ENCODE results near the gene STARD9. TPM values are rescaled to one million over a fixed set of nuclear protein-coding genes. Genes with fewer than 3 reads are reported as not detected.

STARD9 gene
- total RNA-seq, 1 donor from 2014 or later = 1.6 TPM

DNA sequence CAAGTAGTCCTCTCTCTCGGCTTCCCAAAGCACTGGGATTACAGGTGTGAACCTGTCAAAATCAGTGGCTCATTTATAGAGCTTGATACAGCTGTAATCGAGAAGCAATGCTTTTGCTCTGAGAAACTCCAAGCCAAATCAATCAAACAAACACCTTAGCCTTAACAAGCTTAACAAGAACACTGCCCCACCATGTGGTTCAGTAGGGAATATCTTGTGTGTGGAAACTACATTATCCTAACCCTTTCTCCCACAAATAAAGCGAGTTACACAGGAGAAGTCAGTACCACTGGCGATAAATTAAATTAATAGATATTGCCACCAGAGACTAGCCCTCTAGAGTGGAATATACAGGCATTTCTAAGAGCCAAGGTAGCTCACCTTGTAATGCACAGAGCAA lies 147.7 kb downstream of the STARD9 start:
- H3K4me3 ChIP-seq (ENCODE audit: low read depth, low read length) = no peak overlapping the region
- FAIRE-seq (no peak), DNase-seq (ENCODE audit: low read depth) (peak; percentile 39)
- TF ChIP-seq, protein P1, sequence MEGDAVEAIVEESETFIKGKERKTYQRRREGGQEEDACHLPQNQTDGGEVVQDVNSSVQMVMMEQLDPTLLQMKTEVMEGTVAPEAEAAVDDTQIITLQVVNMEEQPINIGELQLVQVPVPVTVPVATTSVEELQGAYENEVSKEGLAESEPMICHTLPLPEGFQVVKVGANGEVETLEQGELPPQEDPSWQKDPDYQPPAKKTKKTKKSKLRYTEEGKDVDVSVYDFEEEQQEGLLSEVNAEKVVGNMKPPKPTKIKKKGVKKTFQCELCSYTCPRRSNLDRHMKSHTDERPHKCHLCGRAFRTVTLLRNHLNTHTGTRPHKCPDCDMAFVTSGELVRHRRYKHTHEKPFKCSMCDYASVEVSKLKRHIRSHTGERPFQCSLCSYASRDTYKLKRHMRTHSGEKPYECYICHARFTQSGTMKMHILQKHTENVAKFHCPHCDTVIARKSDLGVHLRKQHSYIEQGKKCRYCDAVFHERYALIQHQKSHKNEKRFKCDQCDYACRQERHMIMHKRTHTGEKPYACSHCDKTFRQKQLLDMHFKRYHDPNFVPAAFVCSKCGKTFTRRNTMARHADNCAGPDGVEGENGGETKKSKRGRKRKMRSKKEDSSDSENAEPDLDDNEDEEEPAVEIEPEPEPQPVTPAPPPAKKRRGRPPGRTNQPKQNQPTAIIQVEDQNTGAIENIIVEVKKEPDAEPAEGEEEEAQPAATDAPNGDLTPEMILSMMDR (IDR thresholded peaks at IDR 0.05; ENCODE audit: insufficient read depth, low read length, severe bottlenecking) = peak; percentile 38
- peaks cover 10% of the 10 kb centered on the region for H3K36me3 ChIP-seq (ENCODE audit: control insufficient read depth, insufficient read depth, low read length)
- H3K27me3 ChIP-seq (ENCODE audit: control insufficient read depth, insufficient read depth, low read length) = no peaks in the 10 kb centered on the region

DNA sequence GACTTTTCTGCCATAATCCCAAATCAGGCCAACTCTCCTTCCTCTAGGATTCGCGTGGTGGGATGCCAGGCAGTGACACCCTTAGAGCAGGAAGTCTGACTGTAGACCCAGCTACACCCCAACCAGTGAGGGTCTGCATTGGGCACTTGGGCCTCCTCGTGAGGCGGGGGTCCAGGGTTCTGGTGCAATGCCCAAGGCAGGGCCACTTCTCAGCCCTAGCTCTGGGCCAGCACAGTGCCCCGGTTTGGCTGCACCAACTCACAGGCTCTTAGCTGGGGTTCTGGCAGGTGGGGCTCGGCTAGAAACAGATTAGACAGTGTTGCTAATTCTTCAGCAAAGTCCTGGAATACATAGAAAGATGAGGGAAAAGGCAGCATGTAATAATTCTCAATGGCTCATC lies 148.9 kb downstream of the STARD9 start:
- no peak overlapping the region for H3K4me3 ChIP-seq (ENCODE audit: low read depth, low read length)
- DNase-seq (ENCODE audit: low read depth) (no peak), FAIRE-seq (no peak)
- H3K36me3 ChIP-seq (ENCODE audit: control insufficient read depth, insufficient read depth, low read length) = peaks cover 11% of the 10 kb centered on the region
- TF ChIP-seq, protein P1 (IDR thresholded peaks at IDR 0.05; ENCODE audit: insufficient read depth, low read length, severe bottlenecking) = no peak
- H3K27me3 ChIP-seq (ENCODE audit: control insufficient read depth, insufficient read depth, low read length) = no peaks in the 10 kb centered on the region

DNA sequence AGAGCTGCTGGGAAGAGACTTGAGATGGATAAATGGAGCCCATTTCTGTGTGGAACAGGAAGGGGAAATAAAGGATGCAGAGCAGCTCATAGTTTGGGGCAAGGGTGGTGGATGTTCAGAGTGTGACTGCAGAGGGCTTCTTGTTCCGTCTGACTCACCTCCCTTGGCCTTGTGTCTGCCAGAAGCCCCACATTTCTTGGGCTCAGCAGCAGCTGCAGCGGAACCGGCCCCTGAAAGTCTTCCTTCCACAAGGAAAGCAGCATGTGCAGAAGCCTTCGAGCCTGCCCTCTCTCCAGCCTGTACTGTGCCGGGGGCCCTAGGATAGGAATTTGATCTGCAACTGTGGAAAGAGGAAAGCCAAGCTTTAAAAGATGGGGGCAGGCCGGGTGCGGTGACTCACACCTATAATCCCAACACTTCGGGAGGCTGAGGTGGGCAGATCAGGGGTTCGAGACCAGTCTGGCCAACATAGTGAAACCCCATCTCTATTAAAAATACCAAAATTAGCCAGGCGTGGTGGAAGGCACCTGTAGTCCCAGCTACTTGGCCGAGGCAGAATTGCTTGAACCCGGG lies 150.0 kb downstream of the STARD9 start:
- no peak for FAIRE-seq
- DNase-seq (ENCODE audit: low read depth) = no peak
- no peaks in the 10 kb centered on the region for H3K27me3 ChIP-seq (ENCODE audit: control insufficient read depth, insufficient read depth, low read length)
- TF ChIP-seq, protein P1 (IDR thresholded peaks at IDR 0.05; ENCODE audit: insufficient read depth, low read length, severe bottlenecking) = no peak
- no peak overlapping the region for H3K4me3 ChIP-seq (ENCODE audit: low read depth, low read length)
- H3K36me3 ChIP-seq (ENCODE audit: control insufficient read depth, insufficient read depth, low read length) = peaks cover 16% of the 10 kb centered on the region

DNA sequence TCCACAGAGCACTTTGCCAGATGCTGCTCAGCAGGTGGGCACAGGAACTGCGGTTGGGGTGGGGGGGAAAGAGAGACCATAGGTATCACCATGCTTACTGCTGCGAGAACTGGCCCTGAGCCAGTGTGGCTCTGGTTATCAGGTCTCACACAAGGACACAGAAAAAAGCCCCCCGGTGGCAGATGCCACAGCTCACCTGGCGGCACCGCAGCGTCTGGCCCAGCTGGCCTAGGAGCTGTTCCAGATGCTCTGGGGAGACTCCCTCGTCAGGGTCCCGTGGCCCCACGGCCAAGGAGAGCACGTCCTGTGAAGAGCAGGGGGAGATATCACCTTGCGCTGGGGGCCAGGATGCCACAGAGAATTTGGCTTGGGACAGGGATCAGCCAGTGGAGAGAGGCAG lies 150.7 kb downstream of the STARD9 start:
- no peaks in the 10 kb centered on the region for H3K27me3 ChIP-seq (ENCODE audit: control insufficient read depth, insufficient read depth, low read length)
- H3K4me3 ChIP-seq (ENCODE audit: low read depth, low read length) = no peak overlapping the region
- no peak for FAIRE-seq
- TF ChIP-seq, protein P1 (IDR thresholded peaks at IDR 0.05; ENCODE audit: insufficient read depth, low read length, severe bottlenecking) = no peak
- H3K36me3 ChIP-seq (ENCODE audit: control insufficient read depth, insufficient read depth, low read length) = peaks cover 19% of the 10 kb centered on the region
- DNase-seq (ENCODE audit: low read depth) = no peak

DNA sequence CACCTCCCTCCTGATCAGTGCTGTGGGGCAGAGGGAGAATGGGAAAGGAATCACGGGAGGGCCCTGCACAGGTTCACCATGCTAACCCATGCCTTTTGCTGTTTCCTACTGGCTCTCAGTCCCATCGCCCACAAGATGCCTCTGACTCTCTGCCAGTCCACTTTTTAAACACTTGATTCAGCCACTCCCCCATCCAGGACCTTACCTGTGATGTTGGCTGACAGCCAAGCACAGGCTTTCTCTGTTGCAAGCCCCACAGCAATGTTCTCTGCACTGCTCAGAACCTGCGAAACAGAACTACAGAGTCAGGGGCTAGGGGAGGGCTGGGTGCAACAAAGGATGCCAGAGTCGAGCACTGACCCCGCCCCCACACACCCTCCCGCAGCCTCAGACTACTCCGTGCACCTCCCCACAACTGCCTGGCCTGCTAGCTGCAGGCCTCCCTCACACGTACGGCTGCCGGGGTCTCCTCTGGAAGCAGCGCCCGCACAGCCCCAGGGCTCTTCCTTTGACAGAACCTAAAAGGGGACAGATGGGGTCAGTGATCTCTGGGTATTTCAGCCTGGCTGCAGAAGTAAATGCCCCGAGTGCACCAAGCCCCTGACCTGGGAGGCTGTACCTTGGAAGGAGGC lies 152.5 kb downstream of the STARD9 start:
- Histone ChIP-seq H3K36me3 (ENCODE audit: control insufficient read depth, insufficient read depth, low read length) (peaks cover 28% of the 10 kb centered on the region), H3K27me3 (ENCODE audit: control insufficient read depth, insufficient read depth, low read length) (no peaks in the 10 kb centered on the region), H3K4me3 (ENCODE audit: low read depth, low read length) (no peak overlapping the region)
- FAIRE-seq = peak; percentile 68
- TF ChIP-seq, protein P1 (IDR thresholded peaks at IDR 0.05; ENCODE audit: insufficient read depth, low read length, severe bottlenecking) = no peak
- DNase-seq (ENCODE audit: low read depth) = no peak

DNA sequence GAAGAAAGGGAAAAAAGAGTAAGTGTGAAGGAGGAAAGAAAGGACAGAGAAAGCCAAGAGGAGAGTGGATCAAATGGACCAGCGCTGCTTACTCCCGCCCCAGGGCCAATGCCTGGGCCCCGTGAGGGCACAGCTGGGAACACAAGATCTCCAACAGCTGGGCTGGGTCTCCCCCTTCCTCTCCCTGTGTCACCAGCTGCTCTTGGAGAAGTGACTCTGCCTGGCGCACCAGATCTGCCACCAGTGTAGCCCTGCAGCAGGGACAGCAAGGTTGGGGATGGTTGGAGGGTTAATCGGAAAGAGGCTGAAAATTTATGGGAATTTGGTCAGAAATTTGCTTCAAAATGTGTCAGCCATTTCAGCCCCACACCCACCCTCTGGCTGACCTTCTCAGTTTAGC lies 153.2 kb downstream of the STARD9 start:
- H3K36me3 ChIP-seq (ENCODE audit: control insufficient read depth, insufficient read depth, low read length) = peaks cover 28% of the 10 kb centered on the region
- no peak for DNase-seq (ENCODE audit: low read depth)
- H3K4me3 ChIP-seq (ENCODE audit: low read depth, low read length) = no peak overlapping the region
- TF ChIP-seq, protein P1 (IDR thresholded peaks at IDR 0.05; ENCODE audit: insufficient read depth, low read length, severe bottlenecking) = no peak
- H3K27me3 ChIP-seq (ENCODE audit: control insufficient read depth, insufficient read depth, low read length) = no peaks in the 10 kb centered on the region
- peak; percentile 68 for FAIRE-seq
